Chondrocyte (in vitro differentiated cells): ENCODE data around the gene SRSF5. TPM values are rescaled to one million over a fixed set of nuclear protein-coding genes. Genes with fewer than 3 reads are reported as not detected.

Experiments used
- DNase-seq: peaks from one replicate; pipeline ENCODE4 v3.0.0; 2021; ENCODE audit warnings: mixed read lengths, low spot score
- H3K27ac Mint-ChIP-seq: one replicate; pipeline ENCODE4 v1.8.0; 2021; ENCODE audit warnings: mild to moderate bottlenecking, moderate library complexity, mixed read lengths; ENCODE audit not compliant: unreplicated experiment
- H3K27me3 Mint-ChIP-seq: 2 replicates; pipeline ENCODE4 v1.8.0; 2021; ENCODE audit warnings: low read depth, mixed read lengths
- H3K36me3 Mint-ChIP-seq: 2 replicates; pipeline ENCODE4 v1.8.0; 2021; ENCODE audit warnings: low read depth, mixed read lengths
- H3K4me1 Mint-ChIP-seq: 2 replicates; pipeline ENCODE4 v1.8.0; 2021; ENCODE audit warnings: low read depth, mild to moderate bottlenecking, mixed read lengths
- H3K4me3 Mint-ChIP-seq: one replicate; pipeline ENCODE4 v1.8.0; 2021; ENCODE audit warnings: mild to moderate bottlenecking, moderate library complexity, mixed read lengths; ENCODE audit not compliant: unreplicated experiment
- H3K9me3 Mint-ChIP-seq: 2 replicates; pipeline ENCODE4 v1.8.0; 2021; ENCODE audit warnings: low read depth, mixed read lengths
- total RNA-seq: library from RNA; stranded (reverse); gene quantifications from 3 replicates; pipeline ENCODE4 v1.2.1, GENCODE V29; 2021
- TF ChIP-seq, protein P1 (sequence below): fragments of 200-600 bp; sonication (generic); IDR thresholded peaks from 2 replicates; pipeline ENCODE4 v1.5.0; 2021; ENCODE audit warnings: antibody characterized with exemption, mild to moderate bottlenecking, moderate library complexity

Gene SRSF5
- total RNA-seq, 1 donor from 2014 or later, result 163 TPM

DNA sequence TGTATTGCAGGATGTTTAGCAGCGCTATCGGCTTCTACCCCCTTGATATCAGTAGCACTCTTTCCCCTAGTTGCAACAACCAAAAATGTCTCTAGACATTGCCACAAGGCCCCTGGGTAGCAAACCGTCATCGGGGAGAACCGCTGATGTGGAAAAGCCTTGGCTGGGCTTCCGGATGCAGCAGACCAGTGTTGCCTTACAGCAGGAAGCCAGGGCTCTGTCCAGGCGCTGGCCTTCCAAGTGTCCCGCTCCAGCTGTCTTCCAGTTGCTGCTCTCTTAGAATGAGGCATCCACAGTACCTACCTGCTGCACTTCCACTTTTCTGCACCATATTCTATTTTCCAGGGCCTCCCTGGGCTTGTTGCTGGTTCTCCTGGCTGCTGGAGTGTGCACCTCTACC, 52.7 kb downstream of the SRSF5 start:
- no peak overlapping the region for H3K4me3 Mint-ChIP-seq
- no peaks in the 10 kb centered on the region for H3K9me3 Mint-ChIP-seq
- H3K36me3 Mint-ChIP-seq, result no peaks in the 10 kb centered on the region
- no peak for DNase-seq
- peaks cover 4% of the 10 kb centered on the region for H3K4me1 Mint-ChIP-seq
- TF ChIP-seq, protein P1, sequence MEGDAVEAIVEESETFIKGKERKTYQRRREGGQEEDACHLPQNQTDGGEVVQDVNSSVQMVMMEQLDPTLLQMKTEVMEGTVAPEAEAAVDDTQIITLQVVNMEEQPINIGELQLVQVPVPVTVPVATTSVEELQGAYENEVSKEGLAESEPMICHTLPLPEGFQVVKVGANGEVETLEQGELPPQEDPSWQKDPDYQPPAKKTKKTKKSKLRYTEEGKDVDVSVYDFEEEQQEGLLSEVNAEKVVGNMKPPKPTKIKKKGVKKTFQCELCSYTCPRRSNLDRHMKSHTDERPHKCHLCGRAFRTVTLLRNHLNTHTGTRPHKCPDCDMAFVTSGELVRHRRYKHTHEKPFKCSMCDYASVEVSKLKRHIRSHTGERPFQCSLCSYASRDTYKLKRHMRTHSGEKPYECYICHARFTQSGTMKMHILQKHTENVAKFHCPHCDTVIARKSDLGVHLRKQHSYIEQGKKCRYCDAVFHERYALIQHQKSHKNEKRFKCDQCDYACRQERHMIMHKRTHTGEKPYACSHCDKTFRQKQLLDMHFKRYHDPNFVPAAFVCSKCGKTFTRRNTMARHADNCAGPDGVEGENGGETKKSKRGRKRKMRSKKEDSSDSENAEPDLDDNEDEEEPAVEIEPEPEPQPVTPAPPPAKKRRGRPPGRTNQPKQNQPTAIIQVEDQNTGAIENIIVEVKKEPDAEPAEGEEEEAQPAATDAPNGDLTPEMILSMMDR, result no peak
- H3K27ac Mint-ChIP-seq, result no peak overlapping the region
- peaks cover 11% of the 10 kb centered on the region for H3K27me3 Mint-ChIP-seq

DNA sequence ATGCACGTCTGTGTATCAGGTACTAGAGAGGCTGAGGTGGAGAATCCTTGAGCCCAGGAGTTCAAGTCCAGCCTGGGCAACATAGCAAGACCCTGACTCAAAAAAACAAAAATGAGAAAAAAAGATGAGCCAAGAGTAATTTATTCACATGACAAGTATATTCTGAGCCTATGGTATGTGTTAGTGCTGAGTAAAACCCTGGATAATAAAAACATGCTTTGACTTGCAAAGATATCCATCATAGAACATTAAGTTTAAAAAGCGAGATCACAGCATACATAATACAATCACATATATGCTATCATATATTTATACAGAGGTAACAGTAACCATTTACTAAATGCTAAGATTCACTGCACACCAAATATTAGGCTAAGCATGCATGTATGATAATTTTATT, 54.0 kb downstream of the SRSF5 start:
- no peak for DNase-seq
- Mint-ChIP-seq H3K4me1 (peaks cover 4% of the 10 kb centered on the region), H3K36me3 (peaks cover 3% of the 10 kb centered on the region), H3K4me3 (no peak overlapping the region), H3K27me3 (peaks cover 11% of the 10 kb centered on the region), H3K9me3 (peaks cover 4% of the 10 kb centered on the region), H3K27ac (no peak overlapping the region)
- TF ChIP-seq, protein P1, result no peak

Other genes with a start within 250 kb of the SRSF5 start
- gene CCDC177, start 192.3 kb upstream of the SRSF5 start, total RNA-seq, result not detected in 3 replicates
- 49.1 to 51.6 TPM (median 49.3 TPM) in 3 replicates for gene SUSD6, start 155.5 kb upstream of the SRSF5 start, total RNA-seq
- not detected in 3 replicates for gene SLC10A1, start 30.1 kb downstream of the SRSF5 start, total RNA-seq
- 0.41 to 1.7 TPM (median 1.1 TPM) in 3 replicates for gene SMOC1, start 112.3 kb downstream of the SRSF5 start, total RNA-seq